BJ (cell line): ENCODE data around the gene EYA2. TPM values are rescaled to one million over a fixed set of nuclear protein-coding genes. Genes with fewer than 3 reads are reported as not detected.

Experiments used
- CTCF ChIA-PET: fragments of 350-600 bp; formaldehyde crosslinking; extraction: SDS; loops from one replicate; lab custom pipeline; 2021; ENCODE audit warnings: antibody characterized with exemption, inconsistent platforms; lab: Yijun Ruan, JAX
- POLR2A ChIA-PET: fragments of 300-600 bp; sonication (Branson Sonifier 250); formaldehyde crosslinking; extraction: SDS; loops from one replicate; lab custom pipeline; 2021; ENCODE audit warnings: antibody characterized with exemption; lab: Charles Lee
- DNase-seq: peaks from one replicate; pipeline ENCODE4 v3.0.0-alpha.2; 2011; ENCODE audit warnings: low read depth
- H3K27me3 ChIP-seq: 2 replicates; pipeline ENCODE4 v1.6.0; 2011; ENCODE audit warnings: low read length; ENCODE audit not compliant: control insufficient read depth, insufficient read depth
- H3K36me3 ChIP-seq: 2 replicates; pipeline ENCODE4 v1.5.1; 2011; ENCODE audit warnings: low read length; ENCODE audit not compliant: control insufficient read depth, insufficient read depth
- H3K4me3 ChIP-seq: 2 replicates; pipeline ENCODE4 v1.5.1; 2011; ENCODE audit warnings: low read depth, mild to moderate bottlenecking, control low read depth, low read length
- polyA plus RNA-seq: library from polyadenylated mRNA; depleted of rRNA; stranded (reverse); fragments of >200 nt; gene quantifications from 2 replicates; pipeline ENCODE4 v1.2.3, GENCODE V29; 2011
- TF ChIP-seq, protein P1 (sequence below): IDR thresholded peaks from 2 replicates; pipeline ENCODE4 v1.5.1; 2011; ENCODE audit warnings: low read depth, mild to moderate bottlenecking, control low read depth, inconsistent platforms, low read length, moderate library complexity; ENCODE audit not compliant: insufficient read depth

The EYA2 gene
- polyA plus RNA-seq, 1 experiment = 1.5 TPM

DNA sequence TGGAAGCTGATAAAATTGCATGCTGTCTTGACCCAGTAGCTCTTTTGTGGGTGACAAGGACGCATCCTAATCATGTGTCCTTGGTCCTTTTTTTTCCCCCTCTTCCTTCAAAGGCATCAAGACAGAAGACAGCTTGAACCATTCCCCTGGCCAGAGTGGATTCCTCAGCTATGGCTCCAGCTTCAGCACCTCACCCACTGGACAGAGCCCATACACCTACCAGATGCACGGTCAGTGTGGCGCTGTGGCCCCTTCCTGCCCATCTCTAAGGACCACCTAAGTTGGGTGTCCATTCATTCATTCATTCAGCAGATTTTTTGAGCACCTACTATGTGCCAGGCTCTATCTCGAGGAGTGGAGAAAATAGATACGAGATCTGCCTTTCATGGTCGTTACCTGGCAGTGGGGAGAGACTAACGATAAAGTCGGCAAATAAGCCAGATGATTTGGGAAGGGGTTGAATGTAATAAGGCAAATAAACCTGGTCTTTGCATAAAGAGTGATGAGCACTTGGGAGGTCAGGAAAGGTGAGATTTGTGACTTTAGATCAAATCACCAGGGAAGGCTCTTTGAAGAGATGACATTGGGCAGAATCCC lies 121.5 kb downstream of the EYA2 start:
- POLR2A ChIA-PET = no interaction called here
- no peaks in the 10 kb centered on the region for H3K27me3 ChIP-seq
- H3K4me3 ChIP-seq = no peak overlapping the region
- no peaks in the 10 kb centered on the region for H3K36me3 ChIP-seq
- DNase-seq = no peak
- CTCF ChIA-PET = interaction anchor here (0.6 kb wide), 1 partner anchor 13 kb away, joined by 3 read pairs; no protein-coding TSS in a partner anchor
- TF ChIP-seq, protein P1, sequence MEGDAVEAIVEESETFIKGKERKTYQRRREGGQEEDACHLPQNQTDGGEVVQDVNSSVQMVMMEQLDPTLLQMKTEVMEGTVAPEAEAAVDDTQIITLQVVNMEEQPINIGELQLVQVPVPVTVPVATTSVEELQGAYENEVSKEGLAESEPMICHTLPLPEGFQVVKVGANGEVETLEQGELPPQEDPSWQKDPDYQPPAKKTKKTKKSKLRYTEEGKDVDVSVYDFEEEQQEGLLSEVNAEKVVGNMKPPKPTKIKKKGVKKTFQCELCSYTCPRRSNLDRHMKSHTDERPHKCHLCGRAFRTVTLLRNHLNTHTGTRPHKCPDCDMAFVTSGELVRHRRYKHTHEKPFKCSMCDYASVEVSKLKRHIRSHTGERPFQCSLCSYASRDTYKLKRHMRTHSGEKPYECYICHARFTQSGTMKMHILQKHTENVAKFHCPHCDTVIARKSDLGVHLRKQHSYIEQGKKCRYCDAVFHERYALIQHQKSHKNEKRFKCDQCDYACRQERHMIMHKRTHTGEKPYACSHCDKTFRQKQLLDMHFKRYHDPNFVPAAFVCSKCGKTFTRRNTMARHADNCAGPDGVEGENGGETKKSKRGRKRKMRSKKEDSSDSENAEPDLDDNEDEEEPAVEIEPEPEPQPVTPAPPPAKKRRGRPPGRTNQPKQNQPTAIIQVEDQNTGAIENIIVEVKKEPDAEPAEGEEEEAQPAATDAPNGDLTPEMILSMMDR = no peak

DNA sequence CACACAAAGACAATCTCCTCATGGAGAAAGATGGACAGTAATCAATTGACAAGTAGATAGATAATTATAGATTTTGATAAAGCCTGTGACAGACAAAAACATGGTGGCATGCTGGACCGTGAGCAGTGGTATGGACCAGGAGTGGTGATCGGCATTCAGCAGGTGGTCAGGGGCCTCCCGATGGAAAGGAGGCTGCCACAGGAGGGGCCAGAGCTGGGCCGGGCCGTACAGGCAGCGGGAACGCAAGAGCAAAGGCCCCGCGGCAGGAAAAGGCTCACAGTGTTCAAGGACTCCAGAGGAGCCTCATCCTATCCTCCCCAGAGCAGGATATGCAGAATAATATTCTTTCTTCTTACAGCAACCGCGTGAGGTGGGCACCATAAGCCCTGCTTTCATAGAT lies 123.7 kb downstream of the EYA2 start:
- no peak overlapping the region for H3K4me3 ChIP-seq
- CTCF ChIA-PET = no interaction called here
- no peak for DNase-seq
- H3K27me3 ChIP-seq = no peaks in the 10 kb centered on the region
- TF ChIP-seq, protein P1 = no peak
- POLR2A ChIA-PET = no interaction called here
- no peaks in the 10 kb centered on the region for H3K36me3 ChIP-seq

DNA sequence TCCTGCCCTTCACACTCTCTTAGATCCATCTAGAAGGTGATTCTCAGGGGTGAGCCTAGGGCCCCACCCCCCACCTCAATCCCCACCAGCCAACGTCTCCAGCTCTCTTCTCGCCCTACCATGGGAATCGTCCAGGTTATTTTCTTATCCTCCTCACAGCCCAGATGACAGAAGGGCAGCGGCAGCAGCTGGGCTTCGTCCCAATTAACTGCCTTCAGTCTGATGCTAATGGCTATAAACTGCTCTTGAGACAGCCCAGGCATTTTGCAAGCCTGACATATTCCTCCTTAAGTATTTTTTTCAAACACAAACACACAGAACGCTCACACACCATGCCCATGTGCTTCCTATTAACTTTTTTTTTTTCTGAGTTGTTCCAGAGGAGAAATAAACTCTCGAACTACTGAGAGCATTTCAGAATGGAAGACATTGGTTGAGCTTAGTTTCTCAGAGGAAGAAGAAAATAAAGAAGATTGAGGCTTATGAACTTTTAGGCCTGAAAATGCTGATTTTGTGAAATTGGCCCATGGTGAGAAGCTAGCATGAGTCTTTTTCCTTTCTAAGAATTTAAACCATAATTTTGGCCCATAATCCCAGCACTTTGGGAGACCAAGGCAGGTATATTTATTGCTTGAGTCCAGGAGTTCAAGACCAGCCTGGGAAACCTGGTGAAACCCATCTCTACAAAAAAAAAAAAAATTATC lies 124.6 kb downstream of the EYA2 start:
- no peaks in the 10 kb centered on the region for H3K27me3 ChIP-seq
- POLR2A ChIA-PET = interaction anchor here (0.7 kb wide), 1 partner anchor 146 kb away, joined by 6 read pairs; no protein-coding TSS in a partner anchor
- TF ChIP-seq, protein P1 = no peak
- H3K4me3 ChIP-seq = no peak overlapping the region
- DNase-seq = peak; percentile 89
- CTCF ChIA-PET = interaction anchor here (0.6 to 1.1 kb wide), 3 partner anchors 15 to 100 kb away, joined by 3 to 4 read pairs (median 3); no protein-coding TSS in a partner anchor
- H3K36me3 ChIP-seq = no peaks in the 10 kb centered on the region

DNA sequence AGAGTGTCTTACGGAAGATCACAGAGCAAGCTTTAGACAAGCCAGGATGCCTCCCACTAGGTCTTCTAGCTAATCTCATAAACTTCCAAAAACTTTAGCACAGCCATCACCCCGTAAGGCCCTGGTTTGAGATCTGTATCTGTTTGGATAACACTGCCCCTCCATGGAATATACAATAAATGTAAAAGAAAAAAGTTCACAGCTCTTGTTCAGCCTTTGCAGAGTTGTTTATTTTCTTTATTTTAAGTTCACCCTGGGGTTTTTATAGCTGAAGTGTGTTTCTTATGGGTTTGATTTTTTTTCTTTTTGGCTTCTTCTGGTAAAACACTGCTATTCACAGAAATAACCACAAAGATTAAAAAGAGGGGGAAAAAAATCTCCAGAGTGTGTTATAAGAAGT lies 125.6 kb downstream of the EYA2 start:
- CTCF ChIA-PET = interaction anchor here (0.6 to 1.1 kb wide), 3 partner anchors 14 to 126 kb away, joined by 3 to 4 read pairs (median 3); no protein-coding TSS in a partner anchor

DNA sequence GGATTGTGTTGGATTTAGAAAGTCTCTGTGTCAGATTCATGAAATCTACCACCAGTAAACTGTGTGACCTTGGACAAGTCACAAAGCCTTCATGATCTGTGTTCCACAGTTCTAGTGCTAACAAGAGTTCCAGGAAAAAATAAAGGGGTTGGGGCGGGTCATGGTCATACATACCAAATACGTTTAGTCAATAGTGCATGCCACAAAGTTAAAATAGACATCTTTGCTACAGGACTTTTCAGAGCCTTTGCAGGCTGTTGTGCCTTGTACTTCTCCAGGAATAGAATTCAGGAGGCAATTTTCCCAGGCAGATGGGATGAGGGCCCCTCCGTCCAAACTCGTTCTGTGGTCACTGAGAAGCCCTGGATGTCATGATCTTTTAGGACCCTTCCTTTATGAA lies 127.2 kb downstream of the EYA2 start:
- TF ChIP-seq, protein P1 = no peak
- ChIA-PET CTCF (no interaction called here), POLR2A (no interaction called here)

More for the DNA sequence above, 125.6 kb downstream of the EYA2 start:
- TF ChIP-seq, protein P1 = no peak
- POLR2A ChIA-PET = interaction anchor here (0.6 kb wide), 1 partner anchor 76 kb away, joined by 7 read pairs; no protein-coding TSS in a partner anchor
- no peaks in the 10 kb centered on the region for H3K36me3 ChIP-seq
- peak; percentile 2 for DNase-seq
- H3K4me3 ChIP-seq = no peak overlapping the region
- H3K27me3 ChIP-seq = no peaks in the 10 kb centered on the region

More for the DNA sequence above, 127.2 kb downstream of the EYA2 start:
- DNase-seq = no peak
- Histone ChIP-seq H3K27me3 (no peaks in the 10 kb centered on the region), H3K4me3 (no peak overlapping the region), H3K36me3 (no peaks in the 10 kb centered on the region)
